IPS DF 6.9 (cell line): ENCODE measurements around the gene POMGNT1.
"Not testable (repeated sequence)": the region's sequence is repeated elsewhere in the genome, so short reads cannot be mapped to it uniquely, and the experiment has no call there.

ENCODE experiments used
- DNase-seq: peaks from one replicate; pipeline ENCODE4 v3.0.0-alpha.2; 2013; ENCODE audit warnings: low read depth, low spot score
- H3K27ac ChIP-seq: one replicate; pipeline ENCODE4 v1.5.1; 2013; ENCODE audit warnings: low read length, control low read depth
- H3K27me3 ChIP-seq: 2 replicates; pipeline ENCODE4 v1.6.1; 2013; ENCODE audit warnings: mild to moderate bottlenecking, low read length; ENCODE audit not compliant: control insufficient read depth, insufficient read depth
- H3K36me3 ChIP-seq: 2 replicates; pipeline ENCODE4 v1.6.1; 2013; ENCODE audit warnings: low read length; ENCODE audit not compliant: control insufficient read depth, insufficient read depth
- H3K4me1 ChIP-seq: 2 replicates; pipeline ENCODE4 v1.6.1; 2013; ENCODE audit warnings: low read length; ENCODE audit not compliant: control insufficient read depth, insufficient read depth
- H3K4me3 ChIP-seq: 2 replicates; pipeline ENCODE4 v1.5.1; 2013; ENCODE audit warnings: mild to moderate bottlenecking, low read length
- H3K9me3 ChIP-seq: 2 replicates; pipeline ENCODE4 v1.6.1; 2013; ENCODE audit warnings: low read length, inconsistent platforms; ENCODE audit not compliant: control insufficient read depth, insufficient read depth
- WGBS: extraction: QIAGEN DNeasy Blood & Tissue Kit; methylation state at CpG from one replicate; pipeline ENCODE4 v1.1.7; 2013; ENCODE audit warnings: mixed read lengths, missing lambda C conversion rate; ENCODE audit not compliant: insufficient read length, insufficient coverage; 5-methylcytosine and 5-hydroxymethylcytosine counted together

Gene POMGNT1

GRCh38 chr1:46236882-46237281 lies 38.6 kb upstream of the POMGNT1 start:
- no peak for DNase-seq
- H3K27ac ChIP-seq = no peak overlapping the region
- H3K9me3 ChIP-seq = peaks cover 2% of the 10 kb centered on the region; the same call in 1 of the 2 replicates
- H3K4me1 ChIP-seq = no peaks in the 10 kb centered on the region
- no peak overlapping the region for H3K4me3 ChIP-seq
- H3K36me3 ChIP-seq = no peaks in the 10 kb centered on the region
- no CpG with 5 or more reads among the region's 4 CpGs for WGBS
- H3K27me3 ChIP-seq = no peaks in the 10 kb centered on the region

GRCh38 chr1:46231231-46231630 lies 33.0 kb upstream of the POMGNT1 start:
- H3K9me3 ChIP-seq, DNase-seq, H3K4me3 ChIP-seq, H3K4me1 ChIP-seq, H3K27me3 ChIP-seq, H3K36me3 ChIP-seq, H3K27ac ChIP-seq: not testable (repeated sequence)
- no CpG with 5 or more reads among the region's 3 CpGs for WGBS

- no peaks in the 10 kb centered on the region for H3K9me3 ChIP-seq
- DNase-seq = no peak
- H3K27me3 ChIP-seq = no peaks in the 10 kb centered on the region
- no peak overlapping the region for H3K27ac ChIP-seq
- H3K36me3 ChIP-seq = no peaks in the 10 kb centered on the region
- no peak overlapping the region for H3K4me3 ChIP-seq
- peaks cover 3% of the 10 kb centered on the region; the same call in 1 of the 2 replicates for H3K4me1 ChIP-seq
- WGBS = no CpG with 5 or more reads among the region's 4 CpGs
Observed at GRCh38 chr1:46224966-46225365, 26.7 kb upstream of the POMGNT1 start.

GRCh38 chr1:46223472-46223943 lies 25.3 kb upstream of the POMGNT1 start:
- no peak overlapping the region for H3K4me3 ChIP-seq
- no CpG with 5 or more reads among the region's 6 CpGs for WGBS
- no peaks in the 10 kb centered on the region for H3K9me3 ChIP-seq
- no peaks in the 10 kb centered on the region for H3K27me3 ChIP-seq
- no peak overlapping the region for H3K27ac ChIP-seq
- H3K4me1 ChIP-seq = peaks cover 3% of the 10 kb centered on the region; the same call in 1 of the 2 replicates
- peaks cover 3% of the 10 kb centered on the region; the same call in 1 of the 2 replicates for H3K36me3 ChIP-seq
- DNase-seq = peak; percentile 70

DNA sequence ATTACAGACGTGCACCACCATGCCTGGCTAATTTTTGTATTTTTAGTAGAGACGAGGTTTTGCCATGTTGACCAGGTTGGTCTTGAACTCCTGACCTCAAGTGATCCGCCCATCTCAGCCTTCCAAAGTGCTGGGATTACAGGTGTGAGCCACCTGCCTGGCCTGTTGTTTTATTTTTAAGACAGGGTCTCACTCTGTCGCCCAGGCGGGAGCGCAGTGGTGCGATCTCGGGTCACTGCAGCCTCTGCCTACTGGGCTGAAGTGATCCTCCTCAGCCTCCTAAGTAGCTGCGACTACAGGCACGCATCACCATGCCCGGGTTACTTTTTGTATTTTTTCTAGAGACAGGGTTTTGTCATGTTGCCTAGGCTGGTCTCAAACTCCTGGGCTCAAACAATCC lies 24.8 kb upstream of the POMGNT1 start:
- H3K36me3 ChIP-seq, H3K4me1 ChIP-seq, DNase-seq, H3K4me3 ChIP-seq, H3K9me3 ChIP-seq, H3K27ac ChIP-seq, H3K27me3 ChIP-seq: not testable (repeated sequence)
- WGBS = no CpG with 5 or more reads among the region's 11 CpGs

GRCh38 chr1:46221749-46222148 lies 23.5 kb upstream of the POMGNT1 start:
- no peak for DNase-seq
- no CpG with 5 or more reads among the region's 4 CpGs for WGBS

GRCh38 chr1:46220808-46221207 lies 22.6 kb upstream of the POMGNT1 start:
- H3K4me1 ChIP-seq = peaks cover 3% of the 10 kb centered on the region; the same call in 1 of the 2 replicates
- no peaks in the 10 kb centered on the region for H3K27me3 ChIP-seq
- no peak overlapping the region for H3K27ac ChIP-seq
- no peak overlapping the region for H3K4me3 ChIP-seq
- no peak for DNase-seq
- WGBS = no CpG with 5 or more reads among the region's 3 CpGs
- H3K9me3 ChIP-seq = no peaks in the 10 kb centered on the region
- H3K36me3 ChIP-seq = peaks cover 3% of the 10 kb centered on the region; the same call in 1 of the 2 replicates

More at GRCh38 chr1:46221749-46222148, 23.5 kb upstream of the POMGNT1 start:
- Histone ChIP-seq H3K27ac (no peak overlapping the region), H3K4me3 (no peak overlapping the region), H3K27me3 (no peaks in the 10 kb centered on the region), H3K4me1 (peaks cover 3% of the 10 kb centered on the region; the same call in 1 of the 2 replicates), H3K36me3 (peaks cover 3% of the 10 kb centered on the region; the same call in 1 of the 2 replicates), H3K9me3 (no peaks in the 10 kb centered on the region)

- no peak overlapping the region for H3K27ac ChIP-seq
- H3K4me3 ChIP-seq = no peak overlapping the region
- H3K27me3 ChIP-seq = no peaks in the 10 kb centered on the region
- no peak for DNase-seq
- H3K36me3 ChIP-seq = peaks cover 3% of the 10 kb centered on the region; the same call in 1 of the 2 replicates
- no peaks in the 10 kb centered on the region for H3K9me3 ChIP-seq
- peaks cover 3% of the 10 kb centered on the region; the same call in 1 of the 2 replicates for H3K4me1 ChIP-seq
- no CpG with 5 or more reads among the region's 18 CpGs for WGBS
Observed at GRCh38 chr1:46219551-46220520, 21.6 kb upstream of the POMGNT1 start.

GRCh38 chr1:46218443-46218842 lies 20.2 kb upstream of the POMGNT1 start:
- Histone ChIP-seq H3K4me1 (0 out of 2 replicates have a peak, but pooled peaks cover 1% of the 10 kb centered on the region), H3K27ac (no peak overlapping the region), H3K9me3 (no peaks in the 10 kb centered on the region), H3K36me3 (peaks cover 3% of the 10 kb centered on the region; the same call in 1 of the 2 replicates), H3K4me3 (no peak overlapping the region), H3K27me3 (no peaks in the 10 kb centered on the region)
- WGBS = no CpG with 5 or more reads among the region's 8 CpGs
- DNase-seq = no peak

DNA sequence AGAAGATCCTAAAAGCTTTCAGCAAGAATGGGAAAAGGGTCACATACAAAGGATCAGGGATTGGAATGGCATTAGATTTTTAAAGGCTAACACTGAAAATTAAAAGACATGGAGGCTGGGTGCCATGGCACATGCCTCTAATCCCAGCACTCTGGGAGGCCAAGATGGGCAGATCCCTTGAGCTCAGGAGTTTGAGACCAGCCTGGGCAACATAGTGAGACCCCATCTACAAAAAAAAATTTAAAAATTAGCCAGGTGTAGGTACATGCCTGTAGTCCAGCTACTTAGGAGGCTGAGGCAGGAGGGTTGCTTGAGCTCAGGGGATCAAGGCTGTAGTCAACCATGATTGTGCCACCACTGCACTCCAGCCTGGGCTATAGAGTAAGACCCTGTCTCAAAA lies 17.3 kb upstream of the POMGNT1 start:
- no peak for DNase-seq
- H3K4me3 ChIP-seq = no peak overlapping the region
- no peaks in the 10 kb centered on the region for H3K9me3 ChIP-seq
- H3K27me3 ChIP-seq = no peaks in the 10 kb centered on the region
- H3K4me1 ChIP-seq = no peaks in the 10 kb centered on the region
- H3K36me3 ChIP-seq = peaks cover 3% of the 10 kb centered on the region; the same call in 1 of the 2 replicates
- no peak overlapping the region for H3K27ac ChIP-seq
